BLaER1 treated with 17β-estradiol and CSF1 and Interleukin-3, amounts not matched to agents 10 nM and 100 nM (cell line): ENCODE measurements around the gene PATE3.

Source experiments
- H3K27ac ChIP-seq, 11 experiments: shearing (Covaris generic); formaldehyde crosslinking; 2 replicates each; pipeline ENCODE4 v1.8.1; 2022
- H3K27me3 ChIP-seq, 11 experiments: shearing (Covaris generic); formaldehyde crosslinking; 2 replicates each; pipeline ENCODE4 v1.8.1; 2022
- H3K36me3 ChIP-seq, 11 experiments: shearing (Covaris generic); formaldehyde crosslinking; 2 replicates each; pipeline ENCODE4 v1.8.1; 2022
- H3K4me1 ChIP-seq, 10 experiments: shearing (Covaris generic); formaldehyde crosslinking; 2 replicates each; pipeline ENCODE4 v1.8.1; 2022
- H3K4me2 ChIP-seq, 11 experiments: shearing (Covaris generic); formaldehyde crosslinking; 2 replicates each; pipeline ENCODE4 v1.8.1; 2022
- H3K4me3 ChIP-seq, 10 experiments: shearing (Covaris generic); formaldehyde crosslinking; 2 replicates each; pipeline ENCODE4 v1.8.1; 2022
- H3K9ac ChIP-seq, 11 experiments: shearing (Covaris generic); formaldehyde crosslinking; 2 replicates each; pipeline ENCODE4 v1.8.1; 2022
- H3K9me3 ChIP-seq, 11 experiments: shearing (Covaris generic); formaldehyde crosslinking; replicated peaks in 1 of 11; 2 replicates each; pipeline ENCODE4 v1.8.1; 2022
- H4K20me1 ChIP-seq, 11 experiments: shearing (Covaris generic); formaldehyde crosslinking; 2 replicates each; pipeline ENCODE4 v1.8.1; 2022
- Cebpa-rat ChIP-seq, 11 experiments: shearing (Covaris generic); IDR thresholded peaks; 2 replicates each; pipeline ENCODE4 v1.8.1; 2022

The PATE3 gene

GRCh38 chr11:125768336-125769046 lies 19.4 kb upstream of the PATE3 start:
- H3K4me2 ChIP-seq = peak overlapping the region; percentile 46 to 78 (median 67); a peak in 21 of 22 replicates
- no peaks in the 10 kb centered on the region for H3K27me3 ChIP-seq

GRCh38 chr11:125770583-125770982 lies 17.3 kb upstream of the PATE3 start:
- Histone ChIP-seq H3K9me3 (no peaks in the 10 kb centered on the region), H3K27ac (no peak overlapping the region), H3K27me3 (no peaks in the 10 kb centered on the region), H3K4me3 (no peak overlapping the region), H3K36me3 (no peaks in the 10 kb centered on the region), H3K9ac (no peak overlapping the region), H3K4me1 (peaks cover 20 to 43% (median 39%) of the 10 kb centered on the region in 10 experiments), H3K4me2 (no peak overlapping the region), H4K20me1 (no peaks in the 10 kb centered on the region)
- TF ChIP-seq Cebpa-rat (IDR thresholded peaks at IDR 0.05) = no peak

More at GRCh38 chr11:125768336-125769046, 19.4 kb upstream of the PATE3 start:
- Histone ChIP-seq H4K20me1 (no peaks in the 10 kb centered on the region), H3K9me3 (no peaks in the 10 kb centered on the region), H3K9ac (peak overlapping the region in 1 of 11 experiments; percentile 18; a peak in 3 of 22 replicates), H3K4me1 (peaks cover 20 to 53% (median 46%) of the 10 kb centered on the region in 10 experiments), H3K36me3 (no peaks in the 10 kb centered on the region), H3K4me3 (no peak overlapping the region), H3K27ac (peak overlapping the region in 1 of 11 experiments; percentile 7; a peak in 2 of 22 replicates)
- peak in 2 of 11 experiments; percentile 38 to 63; a peak in 2 of 22 replicates for TF ChIP-seq Cebpa-rat (IDR thresholded peaks at IDR 0.05)

GRCh38 chr11:125772834-125773505 lies 15.0 kb upstream of the PATE3 start:
- H3K4me3 ChIP-seq = no peak overlapping the region
- no peaks in the 10 kb centered on the region for H4K20me1 ChIP-seq
- TF ChIP-seq Cebpa-rat (IDR thresholded peaks at IDR 0.05) = no peak
- H3K4me2 ChIP-seq = no peak overlapping the region
- H3K27ac ChIP-seq = no peak overlapping the region
- no peak overlapping the region for H3K9ac ChIP-seq
- no peaks in the 10 kb centered on the region for H3K9me3 ChIP-seq
- peaks cover 10 to 20% (median 17%) of the 10 kb centered on the region in 10 experiments; a peak in 19 of 20 replicates for H3K4me1 ChIP-seq
- no peaks in the 10 kb centered on the region for H3K36me3 ChIP-seq
- H3K27me3 ChIP-seq = no peaks in the 10 kb centered on the region

GRCh38 chr11:125773516-125773915 lies 14.4 kb upstream of the PATE3 start:
- no peak for TF ChIP-seq Cebpa-rat (IDR thresholded peaks at IDR 0.05)
- Histone ChIP-seq H3K4me1 (peaks cover 7 to 14% (median 11%) of the 10 kb centered on the region in 10 experiments; a peak in 18 of 20 replicates), H3K4me3 (no peak overlapping the region), H3K9ac (no peak overlapping the region), H4K20me1 (no peaks in the 10 kb centered on the region), H3K27me3 (no peaks in the 10 kb centered on the region), H3K36me3 (no peaks in the 10 kb centered on the region), H3K4me2 (no peak overlapping the region), H3K27ac (no peak overlapping the region), H3K9me3 (no peaks in the 10 kb centered on the region)

GRCh38 chr11:125777309-125777708 lies 10.6 kb upstream of the PATE3 start:
- peak overlapping the region in 1 of 11 experiments; percentile 18; a peak in 1 of 22 replicates for H3K4me2 ChIP-seq
- no peak overlapping the region for H3K9ac ChIP-seq
- no peaks in the 10 kb centered on the region for H3K9me3 ChIP-seq
- no peak for TF ChIP-seq Cebpa-rat (IDR thresholded peaks at IDR 0.05)
- H4K20me1 ChIP-seq = no peaks in the 10 kb centered on the region
- H3K36me3 ChIP-seq = no peaks in the 10 kb centered on the region
- no peaks in the 10 kb centered on the region for H3K4me1 ChIP-seq
- H3K4me3 ChIP-seq = no peak overlapping the region
- no peak overlapping the region for H3K27ac ChIP-seq
- H3K27me3 ChIP-seq = no peaks in the 10 kb centered on the region

GRCh38 chr11:125778728-125779127 lies 9.2 kb upstream of the PATE3 start, which contains the start of gene PATE2:
Gene PATE2 (minus strand): TSS chr11:125778828. CDS start chr11:125778773, 55 bp downstream.
- Histone ChIP-seq H3K9ac (no peak within 1 kb of the TSS), H3K27me3 (no peaks in the 10 kb centered on the region), H3K4me2 (no peak within 1 kb of the TSS), H3K9me3 (no peaks in the 10 kb centered on the region), H3K36me3 (no peaks in the 10 kb centered on the region), H4K20me1 (no peaks in the 10 kb centered on the region), H3K4me1 (no peaks in the 10 kb centered on the region), H3K27ac (no peak within 1 kb of the TSS), H3K4me3 (no peak within 1 kb of the TSS)
- TF ChIP-seq Cebpa-rat (IDR thresholded peaks at IDR 0.05) = no peak

- H3K27me3 ChIP-seq = no peaks in the 10 kb centered on the region
- H3K36me3 ChIP-seq = no peaks in the 10 kb centered on the region
- no peaks in the 10 kb centered on the region for H3K9me3 ChIP-seq
- no peak overlapping the region for H3K4me3 ChIP-seq
- no peak for TF ChIP-seq Cebpa-rat (IDR thresholded peaks at IDR 0.05)
- no peak overlapping the region for H3K27ac ChIP-seq
- H3K9ac ChIP-seq = no peak overlapping the region
- no peaks in the 10 kb centered on the region for H4K20me1 ChIP-seq
- 0 out of 20 replicates have a peak, but pooled peaks cover 0 to 3% (median 0%) of the 10 kb centered on the region in 10 experiments for H3K4me1 ChIP-seq
- no peak overlapping the region for H3K4me2 ChIP-seq
Measured at GRCh38 chr11:125784678-125785077, 3.2 kb upstream of the PATE3 start.

GRCh38 chr11:125790825-125791224 lies 2.9 kb downstream of the PATE3 start:
- no peak for TF ChIP-seq Cebpa-rat (IDR thresholded peaks at IDR 0.05)
- no peaks in the 10 kb centered on the region for H3K27me3 ChIP-seq
- peaks cover 0 to 19% (median 8%) of the 10 kb centered on the region in 11 experiments; a peak in 11 of 22 replicates for H3K9me3 ChIP-seq
- H3K4me1 ChIP-seq = 0 out of 20 replicates have a peak, but pooled peaks cover 0 to 3% (median 0%) of the 10 kb centered on the region in 10 experiments
- no peak overlapping the region for H3K4me3 ChIP-seq
- H4K20me1 ChIP-seq = no peaks in the 10 kb centered on the region
- no peak overlapping the region for H3K27ac ChIP-seq
- H3K36me3 ChIP-seq = no peaks in the 10 kb centered on the region
- no peak overlapping the region for H3K9ac ChIP-seq
- no peak overlapping the region for H3K4me2 ChIP-seq

GRCh38 chr11:125797641-125798040 lies 9.7 kb downstream of the PATE3 start:
- Histone ChIP-seq H3K4me1 (no peaks in the 10 kb centered on the region), H3K27ac (no peak overlapping the region), H3K9me3 (peaks cover 29 to 67% (median 45%) of the 10 kb centered on the region in 11 experiments), H3K36me3 (no peaks in the 10 kb centered on the region), H3K9ac (no peak overlapping the region), H3K27me3 (no peaks in the 10 kb centered on the region), H3K4me2 (no peak overlapping the region), H3K4me3 (no peak overlapping the region), H4K20me1 (no peaks in the 10 kb centered on the region)
- no peak for TF ChIP-seq Cebpa-rat (IDR thresholded peaks at IDR 0.05)
